Measurements from ENCODE around the gene PRICKLE2.

- TF ChIP-seq CTCF (IDR thresholded peaks at IDR 0.05) (no peak), POLR2A (IDR thresholded peaks at IDR 0.05) (no peak)
Measured at GRCh38 chr3:64247991-64248646, 22.9 kb upstream of the PRICKLE2 start.

All from body of pancreas (tissue), 4 donors.